ENCODE measurements around the gene ARMC5. TPM values are rescaled to one million over a fixed set of nuclear protein-coding genes. Genes with fewer than 3 reads are reported as not detected.

ARMC5 gene
- total RNA-seq, 6 experiments from 2014 or later = 7.6 to 11.8 (median 9.3) TPM

- Mint-ChIP-seq H3K27me3 (ENCODE audit: insufficient read depth) (peaks cover 4% of the 10 kb centered on the region), H3K27ac (peak within 1 kb of the TSS; percentile 100), H3K4me3 (peak within 1 kb of the TSS; percentile 98), H3K4me1 (ENCODE audit: low read depth) (peaks cover 28% of the 10 kb centered on the region), H3K36me3 (ENCODE audit: low read depth) (peaks cover 13% of the 10 kb centered on the region), H3K9me3 (peaks cover 11% of the 10 kb centered on the region)
- TF ChIP-seq CTCF (IDR thresholded peaks at IDR 0.05) = 0 out of 2 replicates have a peak, but pooled peaks have one; percentile 14
- DNase-seq = peak; percentile 79
Observed at GRCh38 chr16:31507929-31508705, 48.8 kb downstream of the ARMC5 start, which contains the start of gene RUSF1. Gene RUSF1, minus strand, starts transcription at chr16:31508391. Its CDS starts 18 bp downstream, at chr16:31508373.

- peak; percentile 33 for DNase-seq
- peaks cover 4% of the 10 kb centered on the region for H3K27me3 Mint-ChIP-seq (ENCODE audit: insufficient read depth)
- H3K9me3 Mint-ChIP-seq = peaks cover 11% of the 10 kb centered on the region
- peaks cover 31% of the 10 kb centered on the region for H3K4me1 Mint-ChIP-seq (ENCODE audit: low read depth)
- TF ChIP-seq CTCF (IDR thresholded peaks at IDR 0.05) = no peak
- H3K27ac Mint-ChIP-seq = peak overlapping the region; percentile 100
- peaks cover 13% of the 10 kb centered on the region for H3K36me3 Mint-ChIP-seq (ENCODE audit: low read depth)
- H3K4me3 Mint-ChIP-seq = peak overlapping the region; percentile 98
Observed at GRCh38 chr16:31508706-31509195, 49.5 kb downstream of the ARMC5 start.

DNA sequence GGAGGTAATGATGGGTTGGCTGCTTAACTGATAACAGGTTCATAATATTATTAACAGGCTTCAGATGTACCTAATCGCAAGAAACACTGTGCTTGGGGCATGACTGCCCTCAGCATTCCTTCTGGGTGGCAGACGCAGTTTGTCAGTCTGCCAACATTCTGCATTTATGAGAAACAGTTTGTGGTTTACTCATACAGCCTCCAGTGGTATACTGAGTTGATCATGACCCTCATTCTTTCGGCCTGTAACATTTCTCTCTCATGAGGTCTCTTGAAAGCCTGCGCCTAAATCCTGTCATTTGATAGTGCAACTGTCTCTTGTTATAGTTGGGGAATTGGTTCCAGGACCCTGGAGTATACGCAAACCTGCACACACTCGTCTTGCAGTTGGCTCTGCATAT lies 53.8 kb downstream of the ARMC5 start:
- H3K27ac Mint-ChIP-seq = no peak overlapping the region; the same call in 1 of the 2 replicates
- peaks cover 10% of the 10 kb centered on the region for H3K36me3 Mint-ChIP-seq (ENCODE audit: low read depth)
- H3K4me3 Mint-ChIP-seq = no peak overlapping the region
- H3K27me3 Mint-ChIP-seq (ENCODE audit: insufficient read depth) = peaks cover 8% of the 10 kb centered on the region
- H3K9me3 Mint-ChIP-seq = peaks cover 17% of the 10 kb centered on the region
- DNase-seq = peak; percentile 82
- H3K4me1 Mint-ChIP-seq (ENCODE audit: low read depth) = peaks cover 27% of the 10 kb centered on the region
- no peak for TF ChIP-seq CTCF (IDR thresholded peaks at IDR 0.05)

DNA sequence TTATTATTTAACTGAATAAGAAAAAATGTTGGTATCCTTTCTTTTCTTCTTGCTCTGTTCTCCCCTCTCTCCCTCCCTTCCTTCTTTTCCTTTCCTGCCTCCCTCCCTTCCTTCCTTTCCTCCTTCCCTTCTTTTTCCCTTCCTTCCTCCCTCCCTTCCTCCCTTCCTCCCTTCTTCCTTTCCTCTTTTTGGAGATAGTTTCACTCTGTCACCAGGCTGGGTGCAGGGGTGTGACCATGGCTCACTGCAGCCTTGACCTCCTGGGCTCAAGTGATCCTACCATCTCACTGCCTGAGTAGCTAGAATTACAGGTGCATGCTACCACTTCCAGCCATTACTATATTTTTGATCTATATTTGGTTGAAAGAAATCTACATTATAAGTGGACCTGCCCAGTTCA lies 54.6 kb downstream of the ARMC5 start:
- Mint-ChIP-seq H3K36me3 (ENCODE audit: low read depth) (peaks cover 6% of the 10 kb centered on the region), H3K4me1 (ENCODE audit: low read depth) (peaks cover 22% of the 10 kb centered on the region), H3K27me3 (ENCODE audit: insufficient read depth) (peaks cover 8% of the 10 kb centered on the region), H3K9me3 (peaks cover 17% of the 10 kb centered on the region), H3K4me3 (no peak overlapping the region; the same call in 1 of the 2 replicates), H3K27ac (no peak overlapping the region)
- TF ChIP-seq CTCF (IDR thresholded peaks at IDR 0.05) = no peak
- no peak for DNase-seq

Other genes starting within 250 kb of the ARMC5 start
- under 1 TPM in 1 of 6 experiments, not detected in 5; 0.05 TPM for gene TRIM72, start 245.4 kb upstream of the ARMC5 start, total RNA-seq (2021; fragmentation: NEBNext Ultra II Directional; extraction: Animal tissue kit (Norgen Biotek cat#: 25700))
- gene PYDC1, start 242.4 kb upstream of the ARMC5 start, total RNA-seq (2021; fragmentation: NEBNext Ultra II Directional; extraction: Animal tissue kit (Norgen Biotek cat#: 25700)) = not detected
- not detected for gene ITGAM, start 199.5 kb upstream of the ARMC5 start, total RNA-seq (2021; fragmentation: NEBNext Ultra II Directional; extraction: Animal tissue kit (Norgen Biotek cat#: 25700))
- gene ITGAX, start 104.3 kb upstream of the ARMC5 start, total RNA-seq (2021; fragmentation: NEBNext Ultra II Directional; extraction: Animal tissue kit (Norgen Biotek cat#: 25700)) = not detected
- gene ITGAD, start 66.2 kb upstream of the ARMC5 start, total RNA-seq (2021; fragmentation: NEBNext Ultra II Directional; extraction: Animal tissue kit (Norgen Biotek cat#: 25700)) = not detected
- not detected for gene COX6A2, start 31.1 kb upstream of the ARMC5 start, total RNA-seq (2021; fragmentation: NEBNext Ultra II Directional; extraction: Animal tissue kit (Norgen Biotek cat#: 25700))
- gene ZNF843, start 16.7 kb upstream of the ARMC5 start, total RNA-seq (2021; fragmentation: NEBNext Ultra II Directional; extraction: Animal tissue kit (Norgen Biotek cat#: 25700)) = under 1 TPM; 0.14 to 0.47 (median 0.23) TPM
- 100 to 1,000 TPM; 163 to 209 (median 191) TPM for gene TGFB1I1, start 12.7 kb downstream of the ARMC5 start, total RNA-seq (2021; fragmentation: NEBNext Ultra II Directional; extraction: Animal tissue kit (Norgen Biotek cat#: 25700))
- gene SLC5A2, start 23.6 kb downstream of the ARMC5 start, total RNA-seq (2021; fragmentation: NEBNext Ultra II Directional; extraction: Animal tissue kit (Norgen Biotek cat#: 25700)) = under 1 TPM in 2 of 6 experiments, not detected in 4; 0.19 to 0.21 TPM
- 10 to 100 TPM; 55.9 to 77.7 (median 63.6) TPM for gene RUSF1, start 48.9 kb downstream of the ARMC5 start, total RNA-seq (2021; fragmentation: NEBNext Ultra II Directional; extraction: Animal tissue kit (Norgen Biotek cat#: 25700))
- not detected for gene AHSP, start 68.4 kb downstream of the ARMC5 start, total RNA-seq (2021; fragmentation: NEBNext Ultra II Directional; extraction: Animal tissue kit (Norgen Biotek cat#: 25700))